ENCODE results near the gene POLG.

The POLG gene

DNA sequence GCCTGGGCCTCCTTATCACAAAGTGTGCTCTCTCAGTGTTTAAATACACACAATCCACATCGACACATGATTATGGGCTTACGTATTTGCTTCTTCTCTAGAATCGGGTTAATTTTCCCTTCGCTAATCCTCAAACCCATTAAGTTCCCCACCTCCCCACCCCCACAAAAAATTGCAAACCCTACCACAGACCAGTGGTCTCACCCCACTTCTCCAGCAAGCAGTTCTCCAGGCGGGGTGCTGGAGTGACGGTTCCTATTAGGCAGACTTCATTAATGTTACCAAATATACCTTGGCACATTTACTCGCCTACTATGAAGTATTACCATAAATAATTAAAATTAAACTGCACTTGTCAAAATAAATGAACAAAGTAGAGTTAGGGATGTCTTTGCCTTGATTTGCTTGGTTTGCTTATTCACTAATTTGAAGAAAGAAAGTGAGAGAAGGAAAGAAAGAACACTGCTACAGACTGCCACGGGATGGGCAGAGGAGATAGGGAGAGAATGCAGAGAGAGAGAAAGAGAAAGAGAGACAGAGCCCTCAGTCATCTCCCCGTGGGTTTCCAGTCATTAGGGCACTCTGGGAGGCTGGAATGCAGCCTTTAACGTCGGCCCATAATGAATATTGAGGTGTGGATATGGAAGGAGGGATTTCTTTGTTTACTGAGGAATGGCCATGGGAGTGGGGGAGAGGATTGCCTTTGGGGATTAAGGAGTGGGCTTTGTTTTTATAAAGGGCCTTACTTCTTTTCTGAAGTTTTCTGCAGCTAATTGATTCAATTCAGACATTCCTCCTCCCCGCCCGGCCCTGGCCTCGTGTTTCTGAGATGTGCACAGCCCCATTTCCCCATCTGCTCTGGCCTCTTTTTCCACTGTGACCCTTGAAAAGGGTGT, 39.7 kb upstream of the POLG start:
- TF ChIP-seq, protein P1, sequence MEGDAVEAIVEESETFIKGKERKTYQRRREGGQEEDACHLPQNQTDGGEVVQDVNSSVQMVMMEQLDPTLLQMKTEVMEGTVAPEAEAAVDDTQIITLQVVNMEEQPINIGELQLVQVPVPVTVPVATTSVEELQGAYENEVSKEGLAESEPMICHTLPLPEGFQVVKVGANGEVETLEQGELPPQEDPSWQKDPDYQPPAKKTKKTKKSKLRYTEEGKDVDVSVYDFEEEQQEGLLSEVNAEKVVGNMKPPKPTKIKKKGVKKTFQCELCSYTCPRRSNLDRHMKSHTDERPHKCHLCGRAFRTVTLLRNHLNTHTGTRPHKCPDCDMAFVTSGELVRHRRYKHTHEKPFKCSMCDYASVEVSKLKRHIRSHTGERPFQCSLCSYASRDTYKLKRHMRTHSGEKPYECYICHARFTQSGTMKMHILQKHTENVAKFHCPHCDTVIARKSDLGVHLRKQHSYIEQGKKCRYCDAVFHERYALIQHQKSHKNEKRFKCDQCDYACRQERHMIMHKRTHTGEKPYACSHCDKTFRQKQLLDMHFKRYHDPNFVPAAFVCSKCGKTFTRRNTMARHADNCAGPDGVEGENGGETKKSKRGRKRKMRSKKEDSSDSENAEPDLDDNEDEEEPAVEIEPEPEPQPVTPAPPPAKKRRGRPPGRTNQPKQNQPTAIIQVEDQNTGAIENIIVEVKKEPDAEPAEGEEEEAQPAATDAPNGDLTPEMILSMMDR (IDR thresholded peaks at IDR 0.05; ENCODE audit: insufficient read depth, low read depth, low read length, missing control alignments): no peak
- H3K4me3 ChIP-seq (ENCODE audit: low read depth, low read length): no peak overlapping the region
- DNase-seq (ENCODE audit: low read depth): no peak

DNA sequence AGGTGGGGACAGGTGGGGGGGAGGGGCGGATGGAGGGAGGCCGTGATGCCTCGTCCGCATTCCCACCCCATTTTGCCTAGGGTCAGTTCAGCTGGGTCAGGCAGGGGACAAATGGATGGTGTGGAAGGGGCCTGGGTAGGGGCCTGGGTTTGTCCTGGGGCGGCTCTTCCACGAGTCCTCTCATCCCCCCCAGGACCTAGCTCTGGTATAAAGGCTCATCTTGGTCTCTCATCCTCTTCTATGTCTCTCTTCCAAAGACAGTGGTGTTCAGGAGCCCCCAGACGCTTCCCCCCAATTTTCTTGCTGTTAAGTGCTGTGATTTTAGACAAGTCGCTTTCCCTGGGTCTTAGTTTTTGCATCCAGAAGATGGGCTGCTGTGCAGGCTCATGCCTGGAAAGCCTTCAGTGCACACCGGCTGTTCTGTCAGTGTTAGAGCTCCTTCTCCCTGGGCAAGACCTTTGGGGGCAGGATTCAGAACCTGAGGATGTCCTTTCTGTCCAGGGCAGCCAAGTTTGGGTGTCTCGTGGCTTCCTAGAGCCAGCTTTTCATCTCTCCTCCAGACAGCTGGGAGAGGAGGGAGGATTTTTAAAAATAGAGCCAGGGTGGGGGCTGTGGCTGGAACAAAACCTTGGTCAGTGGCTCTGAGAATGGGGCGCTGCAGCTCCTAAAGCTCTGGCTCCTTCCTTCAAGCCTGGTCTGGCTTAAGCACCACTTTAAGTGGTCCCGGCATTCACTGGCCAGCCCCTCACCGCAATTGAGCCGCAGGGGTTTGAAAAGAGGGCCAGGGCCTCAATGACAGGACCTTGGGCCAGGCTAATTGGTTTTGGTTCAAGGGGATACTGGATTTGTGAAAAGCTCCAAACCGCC, 37.7 kb upstream of the POLG start:
- no peak for DNase-seq (ENCODE audit: low read depth)
- no peak overlapping the region for H3K4me3 ChIP-seq (ENCODE audit: low read depth, low read length)
- TF ChIP-seq, protein P1 (IDR thresholded peaks at IDR 0.05; ENCODE audit: insufficient read depth, low read depth, low read length, missing control alignments): no peak

DNA sequence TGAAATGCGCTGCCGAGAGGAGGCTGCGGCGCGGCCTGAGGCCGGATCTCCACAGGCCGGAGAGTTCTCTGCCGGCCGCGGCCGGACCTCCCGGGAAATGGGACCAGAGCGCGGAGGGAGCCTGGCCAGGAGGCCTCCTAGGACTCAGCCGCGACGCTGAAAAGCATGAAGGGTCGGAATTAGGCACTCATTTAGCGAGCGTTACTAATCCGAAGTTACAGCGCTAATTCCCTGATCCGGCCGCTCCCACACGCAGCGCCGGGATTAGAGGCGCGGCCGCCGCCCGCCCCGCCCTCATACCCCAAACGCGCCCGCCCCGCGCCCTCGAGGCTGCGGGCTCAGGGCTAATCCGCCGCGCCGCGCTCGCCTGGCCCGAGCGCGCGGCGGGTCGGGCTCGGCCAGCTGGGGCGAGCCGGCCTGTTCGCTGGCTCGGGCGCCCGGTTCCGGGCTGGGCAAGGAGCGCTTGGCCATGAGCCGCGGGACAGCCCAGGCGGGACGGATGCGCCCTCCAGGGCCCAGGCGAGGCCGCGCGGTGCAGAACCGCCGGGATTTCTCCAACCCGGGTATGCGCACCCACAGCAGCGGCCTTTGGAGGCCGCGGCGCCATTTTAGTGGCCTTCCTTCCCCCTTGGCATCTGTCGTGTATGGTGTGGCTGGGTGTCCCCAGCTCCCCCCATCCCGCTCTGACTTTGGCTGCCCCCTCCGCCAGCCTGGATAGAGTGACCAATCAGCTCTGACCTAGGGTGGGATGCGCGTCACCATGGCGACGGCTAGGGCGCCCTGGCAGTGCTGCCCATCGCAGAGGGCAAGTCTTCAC, 36.8 kb upstream of the POLG start:
- TF ChIP-seq, protein P1 (IDR thresholded peaks at IDR 0.05; ENCODE audit: insufficient read depth, low read depth, low read length, missing control alignments): no peak
- H3K4me3 ChIP-seq (ENCODE audit: low read depth, low read length): no peak overlapping the region
- no peak for DNase-seq (ENCODE audit: low read depth)

DNA sequence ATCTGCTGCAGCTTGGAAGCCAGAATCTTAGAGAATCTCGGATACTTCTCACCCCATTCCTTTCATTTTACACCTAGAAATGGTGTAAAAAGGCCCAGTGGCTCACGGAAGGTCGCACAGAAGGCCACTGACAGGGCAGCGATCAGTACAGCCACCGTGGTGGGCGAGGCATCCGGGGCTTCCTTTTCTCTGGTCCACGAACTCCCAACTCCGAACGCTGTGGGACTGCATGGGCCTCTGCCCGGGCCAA, 36.3 kb upstream of the POLG start:
- TF ChIP-seq, protein P1 (IDR thresholded peaks at IDR 0.05; ENCODE audit: insufficient read depth, low read depth, low read length, missing control alignments): no peak
- no peak overlapping the region for H3K4me3 ChIP-seq (ENCODE audit: low read depth, low read length)
- DNase-seq (ENCODE audit: low read depth): no peak

DNA sequence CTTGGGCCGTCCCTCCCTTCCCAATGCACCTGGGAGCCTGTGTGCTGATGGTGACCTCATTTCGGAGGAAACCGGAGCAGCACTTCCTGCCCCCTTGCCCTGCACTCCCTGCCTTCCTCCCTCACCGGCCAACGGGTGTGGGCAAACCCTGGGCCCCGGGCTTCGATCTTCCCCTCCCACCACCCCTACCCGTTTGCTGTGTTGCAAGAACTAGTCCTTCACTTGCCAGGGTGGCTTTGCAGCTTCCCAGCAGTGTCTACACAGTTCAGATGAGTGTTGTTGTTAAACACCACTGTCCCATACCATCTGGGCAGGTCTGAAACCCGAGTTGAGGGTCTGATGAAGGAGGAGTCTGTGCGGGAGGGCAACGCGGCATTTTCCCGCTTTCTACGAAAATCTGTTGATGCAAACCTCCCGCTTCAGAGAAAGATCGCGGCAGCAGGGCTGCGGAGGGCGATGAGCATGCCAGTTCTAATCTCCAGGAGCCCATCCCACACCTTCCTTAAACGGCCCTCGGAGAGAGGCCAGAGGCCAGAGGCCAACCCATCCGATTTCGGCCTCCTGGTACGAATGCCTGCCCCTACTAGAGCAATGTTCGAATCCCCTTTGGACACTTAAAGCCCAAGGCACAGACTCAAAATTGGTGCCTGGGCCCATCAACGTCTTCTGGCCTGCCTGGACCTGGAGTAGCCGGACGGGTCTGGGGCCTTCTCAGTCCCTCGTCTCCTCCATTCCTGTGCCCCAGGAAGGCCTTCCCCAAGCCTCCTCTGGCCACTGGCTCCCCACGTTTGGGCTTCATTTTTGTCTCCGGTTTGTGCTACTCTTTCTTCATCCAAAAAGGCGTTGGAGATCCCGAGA, 35.7 kb upstream of the POLG start:
- TF ChIP-seq, protein P1 (IDR thresholded peaks at IDR 0.05; ENCODE audit: insufficient read depth, low read depth, low read length, missing control alignments): no peak
- no peak overlapping the region for H3K4me3 ChIP-seq (ENCODE audit: low read depth, low read length)
- no peak for DNase-seq (ENCODE audit: low read depth)
